ENCODE data around the gene VIT.

VIT gene

GRCh38 chr2:36859366-36859792 is 162.9 kb downstream of the VIT start:
- DNase-seq (ENCODE audit: low spot score) = no peak

DNA sequence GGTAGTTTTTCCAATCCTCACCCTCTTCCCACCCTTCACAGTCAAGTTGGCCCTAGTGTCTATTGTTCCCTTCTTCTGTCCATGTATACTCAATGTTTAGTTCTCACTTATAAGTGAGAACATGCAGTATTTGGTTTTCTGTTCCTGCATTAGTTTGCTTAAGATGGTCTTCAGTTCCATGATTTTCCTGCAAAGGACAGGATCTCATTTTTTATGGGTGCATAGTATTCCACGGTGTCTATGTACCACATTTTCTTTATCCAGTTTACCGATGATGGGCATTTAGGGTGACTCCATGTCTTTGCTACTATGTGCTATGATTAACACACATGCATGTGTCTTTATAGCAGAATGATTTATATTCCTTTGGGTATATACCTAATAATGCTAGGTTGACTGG is 165.4 kb downstream of the VIT start:
- DNase-seq (ENCODE audit: low spot score) = no peak
